NCI-H1930 (cell line): ENCODE results near the gene LCA5L.
"Not testable (repeated sequence)": the region's sequence is repeated elsewhere in the genome, so short reads cannot be mapped to it uniquely, and the experiment has no call there.

Experiments
- DNase-seq, 2 experiments: peaks; one replicate each; lab custom pipeline; 2025; lab: John Stamatoyannopoulos, UW

LCA5L gene

GRCh38 chr21:39451332-39452206, 6.0 kb upstream of the LCA5L start, which contains the start of gene SH3BGR:
Gene SH3BGR (plus strand): TSS chr21:39451970. CDS start chr21:39452097, 127 bp downstream.
- no peak for DNase-seq

- DNase-seq: no peak
These were observed 1.7 kb upstream of the LCA5L start for GRCh38 chr21:39447264-39447663.

DNA sequence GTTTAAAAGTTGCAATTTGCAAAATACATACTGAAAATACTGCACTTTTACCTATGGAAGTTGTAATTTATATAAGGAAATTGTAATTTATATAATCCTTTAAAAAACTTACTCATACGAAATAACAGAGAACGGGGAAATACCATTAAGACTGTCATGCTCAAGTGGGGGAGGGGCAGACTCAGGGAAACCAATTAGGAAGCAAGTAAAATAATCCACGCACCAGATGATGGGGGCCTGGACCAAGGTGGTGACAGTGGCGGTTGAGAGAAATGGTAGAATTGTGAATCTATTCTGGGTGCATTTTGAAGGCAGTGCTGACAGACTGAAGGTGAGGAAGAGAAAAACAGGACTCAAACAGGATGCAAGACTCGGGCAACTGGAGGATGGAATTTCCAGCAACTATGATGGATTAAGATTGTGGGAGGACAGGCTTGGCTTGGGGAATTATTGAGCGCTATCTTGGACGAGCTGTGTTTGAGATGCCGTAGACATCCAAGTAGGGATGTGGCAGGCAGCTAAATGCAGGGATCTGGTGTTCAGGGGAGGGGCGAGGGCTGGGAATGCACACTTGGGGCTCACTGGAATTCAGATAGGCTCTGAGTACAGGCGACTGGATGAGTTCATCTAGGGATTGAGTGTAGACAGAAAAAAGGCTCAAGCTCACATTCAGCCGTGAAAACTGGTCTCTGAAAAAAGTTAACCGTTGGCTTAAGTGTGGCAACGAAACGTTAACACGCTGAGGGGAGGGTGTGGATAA, 977 bp downstream of the LCA5L start:
- DNase-seq: no peak

DNA sequence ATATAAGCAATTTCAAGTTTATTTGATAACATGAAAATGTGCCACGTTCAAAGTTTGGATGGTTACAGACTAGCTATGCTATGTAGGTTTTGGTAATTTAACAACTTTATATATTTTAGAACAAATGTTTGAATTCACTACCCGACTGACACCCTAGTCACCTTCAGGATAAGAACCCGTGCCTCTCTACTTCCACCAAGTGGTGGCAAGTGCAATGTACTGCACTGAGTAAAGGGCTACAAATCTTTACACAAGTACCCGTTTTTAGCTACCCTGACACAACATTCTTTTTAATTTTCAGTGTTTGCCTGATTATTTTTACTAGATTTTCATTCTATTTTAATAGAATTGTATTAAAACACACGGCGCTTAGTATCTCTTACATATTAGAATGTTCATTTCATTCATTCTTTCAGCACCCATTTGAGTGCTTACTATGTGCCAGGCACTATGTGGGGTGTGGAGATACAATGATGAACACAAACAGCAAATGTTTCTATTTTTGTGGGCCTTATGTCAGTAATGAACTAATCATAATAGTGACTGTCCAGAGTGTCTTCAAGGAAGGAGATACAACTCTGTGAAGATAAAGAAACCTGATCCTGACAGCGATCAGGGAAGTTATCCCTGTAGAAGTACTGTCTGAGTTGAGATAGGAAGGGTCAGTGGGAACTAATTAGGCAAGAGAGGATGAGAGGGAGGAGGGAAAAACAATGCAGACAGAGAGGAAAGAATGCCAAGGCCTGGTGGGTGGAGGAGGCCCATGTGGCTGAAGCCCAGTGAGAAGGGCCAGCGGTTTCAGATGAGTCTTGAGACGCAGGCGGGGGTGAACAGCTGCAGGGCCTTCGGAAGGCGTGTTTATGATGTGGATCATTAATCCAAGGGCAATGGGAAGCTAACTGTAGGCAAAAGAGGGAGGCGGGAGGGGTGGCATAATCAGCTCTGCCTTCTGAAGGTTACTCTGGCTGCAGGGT, 3.8 kb downstream of the LCA5L start:
- peak in 1 of 2 experiments; percentile 30 for DNase-seq

GRCh38 chr21:39439232-39439631, 6.3 kb downstream of the LCA5L start:
- no peak for DNase-seq

GRCh38 chr21:39434950-39435349, 10.6 kb downstream of the LCA5L start:
- no peak for DNase-seq

DNA sequence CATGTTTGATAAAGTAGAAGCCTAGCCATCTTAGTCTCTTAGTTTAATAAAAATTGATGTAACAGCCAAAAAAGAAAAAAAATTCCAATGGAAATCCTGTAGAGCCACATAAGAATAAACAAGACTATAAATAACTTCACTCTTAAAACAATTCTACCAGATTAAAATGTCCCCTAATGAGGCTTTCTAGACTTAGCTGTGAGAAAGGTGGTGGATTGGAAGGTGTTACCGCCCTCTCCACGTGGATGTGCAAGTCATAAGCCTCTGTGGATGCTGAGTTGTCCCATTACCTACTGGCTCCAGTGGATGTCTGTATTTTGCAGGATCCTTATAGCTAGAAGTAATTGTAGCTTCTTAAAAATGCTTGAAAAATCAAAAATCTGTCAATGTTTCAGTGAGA, 14.6 kb downstream of the LCA5L start:
- no peak for DNase-seq

DNA sequence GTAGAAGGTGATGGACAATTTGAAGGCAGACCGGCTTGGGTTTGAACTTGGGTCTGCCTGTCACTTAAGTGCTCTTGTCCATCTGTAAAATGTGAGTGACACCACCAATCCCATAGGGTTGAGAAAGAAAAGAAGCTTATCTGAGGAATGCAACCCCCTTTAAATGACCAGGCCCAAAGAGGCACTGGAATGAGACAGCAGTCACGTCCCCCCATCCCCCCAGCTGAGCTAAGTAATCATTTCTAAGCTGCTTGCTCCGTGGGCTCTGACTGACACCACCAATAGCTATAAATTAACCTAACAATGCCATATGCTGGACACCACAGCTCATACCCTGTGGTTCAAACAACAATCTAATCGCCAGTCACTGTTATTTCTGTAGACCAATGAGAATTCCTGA, 15.1 kb downstream of the LCA5L start:
- DNase-seq: no peak

GRCh38 chr21:39430016-39430415, 15.6 kb downstream of the LCA5L start:
- no peak for DNase-seq

DNA sequence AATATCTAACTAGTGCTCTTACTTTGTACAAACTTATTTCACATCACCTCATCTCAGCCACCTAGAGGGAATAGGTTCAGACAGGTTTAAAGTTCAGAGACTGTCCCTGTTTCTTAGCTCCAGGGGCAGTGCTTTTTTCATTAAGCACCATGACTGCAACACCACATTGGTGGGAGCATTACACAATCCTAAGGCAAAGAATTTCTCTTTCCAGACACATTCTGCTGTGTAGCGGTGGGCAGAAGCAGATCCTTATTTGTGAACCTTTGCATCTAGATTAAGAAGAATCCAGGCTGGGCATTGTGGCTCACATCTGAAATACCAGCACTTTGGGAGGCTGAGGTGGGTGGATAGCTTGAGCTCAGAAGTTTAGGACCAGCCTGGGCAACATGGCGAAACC, 16.1 kb downstream of the LCA5L start:
- no peak for DNase-seq

GRCh38 chr21:39422527-39423241, 22.9 kb downstream of the LCA5L start:
- DNase-seq: no peak

DNA sequence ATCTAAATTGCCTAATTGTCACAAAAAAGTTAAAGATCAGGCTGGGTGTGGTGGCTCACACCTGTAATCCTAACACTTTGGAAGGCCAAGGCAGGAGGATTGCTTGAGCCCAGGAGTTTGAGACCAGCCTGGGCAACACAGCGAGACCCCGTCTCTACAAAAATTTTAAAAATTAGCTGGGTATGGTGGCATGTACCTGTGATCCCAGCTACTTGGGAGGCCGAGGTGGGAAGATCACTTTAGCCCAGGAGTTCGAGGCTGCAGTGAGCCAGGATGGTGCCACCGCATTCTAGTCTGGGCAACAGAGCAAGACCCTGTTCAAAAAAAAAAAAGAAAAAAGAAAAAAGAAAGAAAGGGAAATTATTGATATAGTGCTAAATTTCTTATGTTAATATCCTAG, 26.4 kb downstream of the LCA5L start:
- not testable (repeated sequence) for DNase-seq

- no peak for DNase-seq
These were observed 39.5 kb downstream of the LCA5L start for GRCh38 chr21:39406065-39406464.

DNA sequence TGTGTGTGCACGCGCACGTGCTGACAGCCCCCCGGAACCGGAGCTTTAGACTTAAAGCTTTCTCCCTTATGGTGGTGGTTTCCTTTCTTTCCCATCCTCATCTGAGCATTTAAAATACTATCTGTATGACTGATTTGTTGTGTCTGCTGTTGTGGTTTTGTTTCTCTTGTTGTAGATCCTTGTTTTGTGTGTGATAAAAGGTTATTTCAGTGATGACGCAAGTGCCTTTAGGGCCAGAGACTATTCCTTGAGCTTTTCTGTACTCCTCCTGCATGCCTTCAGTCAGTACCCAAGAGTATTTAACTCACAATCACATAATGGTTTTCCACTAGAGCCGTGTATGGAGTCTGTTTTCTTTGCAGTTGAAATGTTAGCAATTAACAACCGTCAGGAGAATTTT, 45.4 kb downstream of the LCA5L start:
- no peak for DNase-seq

DNA sequence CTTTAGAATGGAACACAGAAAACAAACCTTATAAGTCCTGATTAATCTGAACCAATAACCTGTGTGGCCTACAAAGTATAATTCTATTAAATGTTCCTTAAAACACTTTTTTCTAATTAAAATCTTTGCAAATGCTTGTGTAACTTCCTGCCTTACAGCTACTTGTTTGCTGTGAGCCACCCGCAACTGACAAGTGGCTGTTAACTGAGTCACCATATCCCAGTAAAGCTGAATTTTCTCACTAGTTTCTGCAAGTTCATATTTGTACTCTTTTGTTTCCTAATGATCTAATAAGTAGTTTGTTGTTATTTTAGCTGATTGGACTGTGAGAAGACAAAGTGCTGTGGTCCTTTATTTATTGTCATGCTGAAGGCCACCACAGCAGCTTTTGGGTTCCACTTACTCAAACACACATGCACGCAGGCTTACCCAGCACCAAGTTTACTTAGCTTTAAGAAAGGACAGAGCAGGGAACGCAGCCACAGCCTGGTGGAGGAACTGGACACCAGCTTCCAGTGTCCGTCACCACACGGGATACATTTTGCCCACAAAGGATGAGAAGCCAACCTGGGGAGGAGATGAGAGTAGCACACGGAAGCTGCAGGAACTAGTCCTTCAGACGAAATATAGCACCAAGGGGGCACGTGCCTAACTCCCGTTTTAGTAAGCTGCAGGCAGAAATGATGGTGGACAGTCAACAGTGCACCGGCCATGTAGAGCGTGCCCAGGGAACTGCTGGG, 47.8 kb downstream of the LCA5L start:
- DNase-seq: no peak

DNA sequence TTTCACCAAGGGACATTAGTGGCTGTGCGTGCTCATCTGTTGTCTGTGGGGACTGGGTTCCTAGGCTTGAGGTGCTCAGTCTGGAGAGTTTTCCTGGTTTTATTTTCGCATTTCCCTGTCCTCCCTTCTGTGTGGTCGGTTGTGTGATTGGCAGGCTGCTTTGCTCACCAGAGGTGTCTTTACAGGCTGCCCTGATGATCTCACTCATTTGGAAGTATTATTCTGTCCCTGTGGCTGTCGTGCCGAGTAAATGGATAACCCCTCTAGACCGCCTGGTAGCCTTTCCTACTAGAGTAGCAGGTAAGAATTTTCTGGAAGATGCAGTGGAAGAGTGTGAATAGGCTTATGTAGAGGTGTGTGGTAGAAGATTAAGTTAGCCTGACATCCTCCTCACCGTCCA, 52.6 kb downstream of the LCA5L start:
- no peak for DNase-seq

DNA sequence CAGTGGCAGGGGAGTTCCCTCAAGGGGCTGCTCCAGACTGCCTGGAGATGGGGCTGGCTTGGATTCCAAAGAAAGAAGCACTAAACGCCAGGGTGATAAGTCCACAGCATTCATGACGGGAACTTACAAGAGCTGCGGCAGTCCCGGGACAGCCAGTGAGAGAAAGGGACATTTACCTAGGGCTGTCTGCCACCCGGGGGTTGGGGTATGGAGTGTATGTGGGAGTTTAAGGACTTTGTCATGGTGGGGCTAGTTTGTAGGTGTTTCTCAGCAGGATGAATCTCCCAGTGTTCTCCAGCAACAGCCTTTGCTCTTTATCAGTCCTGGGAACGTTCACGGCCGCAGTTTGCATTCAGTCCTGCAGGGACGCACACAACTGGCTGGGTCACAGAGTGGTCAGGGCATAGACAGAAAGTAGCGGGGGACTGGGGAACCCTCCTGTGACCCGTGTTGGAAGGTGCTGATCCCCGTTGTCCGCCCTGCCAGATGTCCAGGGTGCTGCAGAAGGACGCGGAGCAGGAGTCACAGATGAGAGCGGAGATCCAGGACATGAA, 55.3 kb downstream of the LCA5L start:
- DNase-seq: no peak

GRCh38 chr21:39388811-39389155, 56.8 kb downstream of the LCA5L start:
- DNase-seq: no peak

GRCh38 chr21:39388038-39388810, 57.4 kb downstream of the LCA5L start:
- no peak for DNase-seq
